HepG2 (cell line): ENCODE data around the gene CFAP206. TPM values are rescaled to one million over a fixed set of nuclear protein-coding genes. Genes with fewer than 3 reads are reported as not detected.

Experiments
- ATAC-seq: fragments of 200-7000 bp; cut with Tn5 transposase; 3 replicates; pipeline ENCODE4 v1.9.1; 2020; ENCODE audit warnings: mild to moderate bottlenecking, moderate library complexity
- BruUV-seq: library from RNA; stranded (reverse); fragments of 400-500 nt; replicated peaks from 2 replicates; lab custom pipeline; 2021; lab: Mats Ljungman, UMichigan
- CTCF ChIA-PET: fragments of 300-600 bp; formaldehyde crosslinking; extraction: SDS; loops from one replicate; lab custom pipeline; 2021; ENCODE audit warnings: low total read pairs, inconsistent platforms, low intra/inter-chr PET ratio; lab: Yijun Ruan, JAX
- POLR2A ChIA-PET: fragments of 350-600 bp; sonication (Branson Sonifier 250); formaldehyde crosslinking; loops from one replicate; lab custom pipeline; 2020; ENCODE audit warnings: antibody characterized with exemption, inconsistent platforms; lab: Yijun Ruan, JAX
- DNase-seq: peaks from one replicate; pipeline ENCODE4 v3.0.0-alpha.2; 2015; ENCODE audit warnings: low spot score
- FAIRE-seq: peaks from 3 replicates; lab custom pipeline; 2011; peaks lifted over from hg19 to GRCh38; lab: Jason Lieb, UNC
- H2AFZ ChIP-seq: one replicate; pipeline ENCODE4 v1.6.1; 2011; ENCODE audit warnings: low read length, inconsistent platforms
- H3K27ac ChIP-seq: fragments of 300-600 bp; 3 replicates; pipeline ENCODE4 v1.8.0; 2011; ENCODE audit warnings: mixed run types, mild to moderate bottlenecking, mixed read lengths, low read length, inconsistent platforms; ENCODE audit not compliant: insufficient read depth; ENCODE audit errors: extremely low read length
- H3K27me3 ChIP-seq, 2 experiments: fragments of 200-600 bp in 1 of 2; 2 replicates in 1 of 2; 3 replicates in 1 of 2; pipeline versions ENCODE4 v1.6.0 to v1.8.0; 2011; ENCODE audit warnings: low read length in 2 of 2, mild to moderate bottlenecking in 2 of 2, moderate library complexity in 2 of 2, inconsistent platforms in 1 of 2; ENCODE audit not compliant: insufficient read depth in 2 of 2, control insufficient read depth in 1 of 2
- H3K36me3 ChIP-seq, 2 experiments: fragments of 200-600 bp in 1 of 2; replicated peaks in 1 of 2; 2 replicates in 1 of 2; 3 replicates in 1 of 2; pipeline versions ENCODE4 v1.5.1 to v1.8.0; 2011; ENCODE audit warnings: low read length in 2 of 2, inconsistent platforms in 1 of 2; ENCODE audit not compliant: insufficient read depth in 2 of 2, control insufficient read depth in 1 of 2
- H3K4me1 ChIP-seq: 2 replicates; pipeline ENCODE4 v1.5.1; 2012; ENCODE audit warnings: low read length, inconsistent platforms; ENCODE audit not compliant: insufficient read depth
- H3K4me2 ChIP-seq: 2 replicates; pipeline ENCODE4 v1.6.0; 2011; ENCODE audit warnings: low read depth, low read length, inconsistent platforms
- H3K4me3 ChIP-seq, 3 experiments: fragments of 200-600 bp in 1 of 3; sonication (generic), shearing (Covaris generic) in 1 of 3; replicated peaks in 1 of 3; 2 replicates each; pipeline ENCODE4 v1.5.1; 2011 to 2016; ENCODE audit warnings: low read length in 3 of 3, inconsistent platforms in 2 of 3, low read depth in 2 of 3, mild to moderate bottlenecking in 2 of 3, control low read depth in 1 of 3, mixed read lengths in 1 of 3; ENCODE audit not compliant: insufficient read depth in 1 of 3
- H3K79me2 ChIP-seq: one replicate; pipeline ENCODE4 v1.6.1; 2011; ENCODE audit warnings: low read length, inconsistent platforms; ENCODE audit not compliant: insufficient read depth
- H3K9ac ChIP-seq: 2 replicates; pipeline ENCODE4 v1.6.0; 2011; ENCODE audit warnings: mild to moderate bottlenecking, low read depth, low read length, inconsistent platforms; ENCODE audit not compliant: insufficient read depth
- H3K9me3 ChIP-seq: 2 replicates; pipeline ENCODE4 v1.5.1; 2012; ENCODE audit warnings: mild to moderate bottlenecking, low read length
- H4K20me1 ChIP-seq: 2 replicates; pipeline ENCODE4 v1.6.0; 2011; ENCODE audit warnings: inconsistent platforms, mild to moderate bottlenecking, low read length, moderate library complexity; ENCODE audit not compliant: insufficient read depth
- EP300 ChIP-seq, 3 experiments: sonication (generic) in 1 of 3; formaldehyde crosslinking in 1 of 3; IDR thresholded peaks; 2 replicates each; pipeline versions ENCODE4 v1.5.1 to v1.6.1; 2011 to 2020; ENCODE audit warnings: low read depth in 2 of 3, low read length in 2 of 3, borderline replicate concordance in 1 of 3, improper control_type of control experiment in 1 of 3, mild to moderate bottlenecking in 1 of 3, missing genetic modification reagents in 1 of 3, moderate library complexity in 1 of 3
- EZH2 ChIP-seq: conservative IDR thresholded peaks from 2 replicates; pipeline ENCODE4 v1.6.1; 2012; ENCODE audit warnings: mild to moderate bottlenecking, low read depth, low read length, moderate library complexity
- GFI1 ChIP-seq: sonication (generic); formaldehyde crosslinking; IDR thresholded peaks from 2 replicates; pipeline ENCODE4 v1.5.0; 2020; ENCODE audit warnings: missing genetic modification reagents, mild to moderate bottlenecking, borderline replicate concordance
- GPBP1L1 ChIP-seq: sonication (generic); formaldehyde crosslinking; IDR thresholded peaks from 2 replicates; pipeline ENCODE4 v1.5.0; 2020; ENCODE audit warnings: mild to moderate bottlenecking, missing genetic modification reagents
- GPN1 ChIP-seq: sonication (generic); formaldehyde crosslinking; IDR thresholded peaks from 2 replicates; pipeline ENCODE4 v1.5.1; 2020; ENCODE audit warnings: missing genetic modification reagents, borderline replicate concordance
- KLF11 ChIP-seq: IDR thresholded peaks from 2 replicates; pipeline ENCODE4 v1.6.1; 2016; ENCODE audit warnings: missing compliant biosample characterization
- MATR3 ChIP-seq: sonication (generic); formaldehyde crosslinking; IDR thresholded peaks from 2 replicates; pipeline ENCODE4 v1.4.0; 2020; ENCODE audit warnings: missing genetic modification reagents
- NR2F1 ChIP-seq, 2 experiments: fragments of 450-650 bp in 1 of 2; formaldehyde crosslinking in 1 of 2; IDR thresholded peaks; 2 replicates each; pipeline versions ENCODE4 v1.5.0 to v1.6.1; 2016 to 2020; ENCODE audit warnings: mild to moderate bottlenecking in 1 of 2, missing compliant biosample characterization in 1 of 2, missing genetic modification reagents in 1 of 2, moderate library complexity in 1 of 2
- PITX1 ChIP-seq: sonication (generic); formaldehyde crosslinking; IDR thresholded peaks from 2 replicates; pipeline ENCODE4 v1.5.1; 2020; ENCODE audit warnings: mild to moderate bottlenecking, missing genetic modification reagents
- ZBTB14 ChIP-seq: sonication (generic); formaldehyde crosslinking; IDR thresholded peaks from 2 replicates; pipeline ENCODE4 v1.4.0; 2020; ENCODE audit warnings: missing genetic modification reagents
- ZHX1 ChIP-seq: sonication (generic); formaldehyde crosslinking; IDR thresholded peaks from 2 replicates; pipeline ENCODE4 v1.8.1; 2022; ENCODE audit warnings: low read depth, mild to moderate bottlenecking, missing genetic modification reagents
- ZNF761 ChIP-seq: sonication (generic); formaldehyde crosslinking; conservative IDR thresholded peaks from 2 replicates; pipeline ENCODE4 v1.4.0; 2020; ENCODE audit warnings: mild to moderate bottlenecking, missing genetic modification reagents
- ZNF777 ChIP-seq: sonication (generic); formaldehyde crosslinking; IDR thresholded peaks from 2 replicates; pipeline ENCODE4 v1.4.0; 2020; ENCODE audit warnings: missing genetic modification reagents
- WGBS: methylation state at CpG from one replicate; pipeline ENCODE4 v1.1.6; 2017; ENCODE audit warnings: low lambda C conversion rate; 5-methylcytosine and 5-hydroxymethylcytosine counted together
- in situ Hi-C: cut with HindIII; loops from 2 replicates; pipeline ENCODE4 v1.10.0; 2017; ENCODE audit warnings: low pct_unique_long_range_greater_than_20kb; ENCODE audit not compliant: extremely low pct_ligation_motif_present
- intact Hi-C: fragments of 100-400 bp; cut with micrococcal nuclease; formaldehyde crosslinking; loops from one replicate; pipeline ENCODE4 v1.10.0; 2022; ENCODE audit not compliant: unreplicated experiment
- polyA plus RNA-seq, 8 experiments: library from polyadenylated mRNA; depleted of rRNA in 3 of 8; stranded (reverse) in 7 of 8; unstranded in 1 of 8; fragments of >200 nt; fragmentation: Illumina TruSeq in 4 of 8; extraction: Trizol in 4 of 8; gene quantifications; 2 replicates each; pipeline versions ENCODE4 v1.2.1 to v1.2.3, GENCODE V29; 2011 to 2016; ENCODE audit warnings: low read depth in 4 of 8, missing spikeins in 1 of 8, mixed read lengths in 1 of 8; ENCODE audit not compliant: insufficient read depth in 1 of 8
- total RNA-seq, 5 experiments: library from RNA; depleted of rRNA; stranded (reverse); fragments of >200 nt; fragmentation: Illumina TruSeq; extraction: Trizol; gene quantifications; 2 replicates each; pipeline ENCODE4 v1.2.3, GENCODE V29; 2016; ENCODE audit warnings: low read depth in 1 of 5

CFAP206 gene
- total and polyA plus RNA-seq, 2 of the 13 experiments (the other 11 are each of a cell fraction or from before 2014, with no cell fraction given), result not detected

- TF ChIP-seq EZH2, result no peak
- TF ChIP-seq PITX1 (CRISPR knock-in tag), result no peak
- no peak for TF ChIP-seq ZNF777
- TF ChIP-seq NR2F1 (CRISPR knock-in tag; IDR thresholded peaks at IDR 0.05), result no peak
- no peaks in the 10 kb centered on the region for H3K79me2 ChIP-seq
- H3K27ac ChIP-seq, result no peak overlapping the region
- no peak overlapping the region for H3K4me2 ChIP-seq
- FAIRE-seq (no peak), ATAC-seq (no peak), DNase-seq (no peak)
- ChIA-PET POLR2A (no interaction called here), CTCF (no interaction called here)
- WGBS, result 64% methylated on average over 2 of the region's 2 CpGs
- no peak overlapping the region for H3K4me3 ChIP-seq
- H3K9me3 ChIP-seq, result no peaks in the 10 kb centered on the region; the same call in 1 of the 2 replicates
- no peaks in the 10 kb centered on the region for H3K36me3 ChIP-seq
- intact Hi-C loops (no loop called here), in situ Hi-C loops (no loop called here)
- H4K20me1 ChIP-seq, result no peaks in the 10 kb centered on the region
- no peaks in the 10 kb centered on the region for H3K27me3 ChIP-seq
- no TSS peak for BruUV-seq
- H2AFZ ChIP-seq, result no peak overlapping the region
- no peak overlapping the region for H3K9ac ChIP-seq
- no peaks in the 10 kb centered on the region for H3K4me1 ChIP-seq
Measured at GRCh38 chr6:87373377-87373776, 34.4 kb upstream of the CFAP206 start.

GRCh38 chr6:87375315-87375714, 32.5 kb upstream of the CFAP206 start:
- H3K9me3 ChIP-seq, result no peaks in the 10 kb centered on the region
- ChIA-PET POLR2A (no interaction called here), CTCF (no interaction called here)
- H3K36me3 ChIP-seq, result no peaks in the 10 kb centered on the region
- in situ Hi-C loops (no loop called here), intact Hi-C loops (no loop called here)
- H3K27ac ChIP-seq, result no peak overlapping the region
- ATAC-seq (no peak), FAIRE-seq (no peak), DNase-seq (no peak)
- no peak overlapping the region for H3K9ac ChIP-seq
- H3K4me2 ChIP-seq, result no peak overlapping the region
- H2AFZ ChIP-seq, result no peak overlapping the region
- H3K4me1 ChIP-seq, result no peaks in the 10 kb centered on the region
- H3K27me3 ChIP-seq, result no peaks in the 10 kb centered on the region
- H3K4me3 ChIP-seq, result no peak overlapping the region
- no TSS peak for BruUV-seq
- 81% methylated on average over 2 of the region's 2 CpGs for WGBS
- H3K79me2 ChIP-seq, result no peaks in the 10 kb centered on the region
- H4K20me1 ChIP-seq, result no peaks in the 10 kb centered on the region
- TF ChIP-seq GPN1 (no peak), EP300 (IDR thresholded peaks at IDR 0.05; ENCODE audit: low read depth in 2 of 2, low read length in 2 of 2) (no peak), EP300 (CRISPR knock-in tag; IDR thresholded peaks at IDR 0.05; ENCODE audit: borderline replicate concordance) (no peak), ZBTB14 (no peak), ZHX1 (no peak), EZH2 (no peak), GPBP1L1 (CRISPR knock-in tag) (no peak), KLF11 (CRISPR knock-in tag) (no peak), ZNF761 (CRISPR knock-in tag) (no peak), MATR3 (CRISPR knock-in tag) (no peak), GFI1 (CRISPR knock-in tag) (no peak)
